HFFc6 (cell line): ENCODE data around the gene CNEP1R1. TPM values are rescaled to one million over a fixed set of nuclear protein-coding genes. Genes with fewer than 3 reads are reported as not detected.

Source experiments
- DNase-seq: peaks from one replicate; pipeline ENCODE4 v3.0.0-alpha.2; 2018
- H3K27ac Mint-ChIP-seq: 2 replicates; pipeline ENCODE4 v1.8.0; 2020; ENCODE audit warnings: mild to moderate bottlenecking, mixed read lengths
- H3K27me3 Mint-ChIP-seq: 2 replicates; pipeline ENCODE4 v1.8.0; 2021; ENCODE audit warnings: mild to moderate bottlenecking, moderate library complexity, mixed read lengths; ENCODE audit not compliant: insufficient read depth
- H3K36me3 Mint-ChIP-seq: 2 replicates; pipeline ENCODE4 v1.8.0; 2021; ENCODE audit warnings: low read depth, mixed read lengths
- H3K4me1 Mint-ChIP-seq: 2 replicates; pipeline ENCODE4 v1.8.0; 2020; ENCODE audit warnings: low read depth, mixed read lengths
- H3K4me3 Mint-ChIP-seq: 2 replicates; pipeline ENCODE4 v1.8.0; 2020; ENCODE audit warnings: mild to moderate bottlenecking, moderate library complexity, mixed read lengths
- H3K9me3 Mint-ChIP-seq: 2 replicates; pipeline ENCODE4 v1.8.0; 2020; ENCODE audit warnings: mild to moderate bottlenecking, mixed read lengths
- CTCF ChIP-seq: fragments of 200-600 bp; sonication (generic); IDR thresholded peaks from 2 replicates; pipeline ENCODE4 v1.5.0; 2021; ENCODE audit warnings: antibody characterized with exemption, mild to moderate bottlenecking
- total RNA-seq, 6 experiments: library from RNA; stranded (reverse); fragmentation: NEBNext Ultra II Directional; extraction: Animal tissue kit (Norgen Biotek cat#: 25700); gene quantifications; 2 replicates in 1 of 6; 3 replicates in 5 of 6; pipeline ENCODE4 v1.2.3, GENCODE V29; 2021

The CNEP1R1 gene
- total RNA-seq, 6 experiments from 2014 or later, result 22.7 to 28.1 (median 24.2) TPM

DNA sequence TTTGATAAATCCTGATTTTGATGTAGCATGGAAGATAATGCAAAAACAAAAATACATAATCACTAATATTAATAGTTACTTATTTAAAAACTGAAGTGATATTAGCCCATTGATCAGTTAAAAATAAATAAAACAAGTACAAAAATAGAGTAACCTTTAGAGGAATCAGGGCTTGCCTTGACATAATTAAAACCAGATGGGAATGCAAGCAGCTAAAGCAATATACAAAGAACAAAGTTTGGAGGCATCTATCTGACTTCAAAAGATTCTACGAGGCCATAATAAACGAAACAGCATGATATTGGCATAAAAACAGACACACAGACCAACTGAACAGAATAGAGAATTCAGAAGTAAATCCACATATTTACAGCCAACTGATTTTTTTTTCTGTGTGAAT is 25.8 kb downstream of the CNEP1R1 start:
- Mint-ChIP-seq H3K9me3 (no peaks in the 10 kb centered on the region; the same call in 1 of the 2 replicates), H3K4me3 (no peak overlapping the region), H3K36me3 (no peaks in the 10 kb centered on the region), H3K27me3 (no peaks in the 10 kb centered on the region; the same call in 1 of the 2 replicates), H3K4me1 (peaks cover 5% of the 10 kb centered on the region; the same call in 1 of the 2 replicates), H3K27ac (no peak overlapping the region)
- DNase-seq, result peak; percentile 19
- no peak for TF ChIP-seq CTCF

DNA sequence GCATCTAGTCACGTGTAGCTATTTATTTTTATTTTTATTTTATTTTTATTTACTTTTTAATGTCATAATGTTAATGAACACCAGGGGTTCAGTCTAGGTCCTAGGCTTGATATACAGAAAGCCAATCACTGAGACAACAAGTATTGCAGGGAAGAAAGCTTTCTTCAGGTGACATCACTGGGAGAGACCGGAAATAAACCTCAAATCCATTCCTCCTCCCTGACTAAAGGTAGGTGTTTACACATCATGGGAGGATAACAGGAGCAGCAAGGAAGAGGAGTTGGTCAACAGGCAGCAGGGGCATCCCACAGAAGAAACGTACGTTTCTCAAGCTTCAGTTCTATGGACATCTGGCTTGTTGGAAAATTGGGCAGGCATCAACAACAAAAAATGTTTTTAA is 31.2 kb downstream of the CNEP1R1 start:
- Mint-ChIP-seq H3K27ac (no peak overlapping the region), H3K9me3 (peaks cover 7% of the 10 kb centered on the region), H3K4me3 (no peak overlapping the region), H3K4me1 (no peaks in the 10 kb centered on the region; the same call in 1 of the 2 replicates), H3K36me3 (0 out of 2 replicates have a peak, but pooled peaks cover 4% of the 10 kb centered on the region), H3K27me3 (peaks cover 7% of the 10 kb centered on the region)
- TF ChIP-seq CTCF, result peak; percentile 15; the same call in 1 of the 2 replicates
- DNase-seq, result no peak

DNA sequence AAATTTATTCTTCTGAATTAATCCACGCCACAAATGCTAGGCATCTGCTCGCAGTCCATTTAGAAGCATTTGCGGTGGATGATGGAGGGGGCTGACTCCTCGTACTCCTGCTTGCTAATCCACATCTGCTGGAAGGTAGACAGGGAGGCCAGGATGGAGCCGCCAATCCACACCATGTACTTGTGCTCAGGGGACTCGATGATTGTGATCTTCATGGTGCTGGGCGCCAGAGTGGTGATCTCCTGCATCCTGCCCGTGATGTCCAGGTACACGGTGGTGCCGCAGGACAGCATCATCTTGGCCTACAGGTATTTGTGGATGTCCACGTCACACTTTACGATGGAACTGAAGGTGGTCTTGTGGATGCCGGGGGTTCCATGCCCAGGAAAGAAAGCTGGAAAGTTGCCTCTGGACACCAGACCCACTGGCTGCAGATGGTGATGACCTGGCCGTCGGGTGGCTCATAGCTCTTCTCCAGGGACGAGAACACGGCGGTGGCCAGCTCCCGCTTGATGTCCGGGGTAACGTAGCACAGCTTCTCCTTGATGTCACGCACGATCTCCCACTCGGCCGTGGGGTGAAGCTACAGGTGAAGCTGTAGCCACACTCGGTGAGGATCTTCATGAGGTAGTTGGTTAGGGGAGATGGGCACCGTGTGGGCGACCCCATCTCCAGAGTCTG is 33.2 kb downstream of the CNEP1R1 start:
- H3K36me3 Mint-ChIP-seq, result 0 out of 2 replicates have a peak, but pooled peaks cover 4% of the 10 kb centered on the region
- no peak for TF ChIP-seq CTCF
- peaks cover 7% of the 10 kb centered on the region for H3K9me3 Mint-ChIP-seq
- no peaks in the 10 kb centered on the region; the same call in 1 of the 2 replicates for H3K4me1 Mint-ChIP-seq
- DNase-seq, result no peak
- peaks cover 7% of the 10 kb centered on the region for H3K27me3 Mint-ChIP-seq
- no peak overlapping the region for H3K27ac Mint-ChIP-seq
- H3K4me3 Mint-ChIP-seq, result no peak overlapping the region

- Mint-ChIP-seq H3K27me3 (peaks cover 7% of the 10 kb centered on the region), H3K4me3 (no peak overlapping the region), H3K9me3 (peaks cover 7% of the 10 kb centered on the region), H3K27ac (no peak overlapping the region), H3K36me3 (0 out of 2 replicates have a peak, but pooled peaks cover 4% of the 10 kb centered on the region), H3K4me1 (no peaks in the 10 kb centered on the region; the same call in 1 of the 2 replicates)
- DNase-seq, result no peak
- no peak for TF ChIP-seq CTCF
Measured at GRCh38 chr16:50059111-50059510, 34.1 kb downstream of the CNEP1R1 start.

DNA sequence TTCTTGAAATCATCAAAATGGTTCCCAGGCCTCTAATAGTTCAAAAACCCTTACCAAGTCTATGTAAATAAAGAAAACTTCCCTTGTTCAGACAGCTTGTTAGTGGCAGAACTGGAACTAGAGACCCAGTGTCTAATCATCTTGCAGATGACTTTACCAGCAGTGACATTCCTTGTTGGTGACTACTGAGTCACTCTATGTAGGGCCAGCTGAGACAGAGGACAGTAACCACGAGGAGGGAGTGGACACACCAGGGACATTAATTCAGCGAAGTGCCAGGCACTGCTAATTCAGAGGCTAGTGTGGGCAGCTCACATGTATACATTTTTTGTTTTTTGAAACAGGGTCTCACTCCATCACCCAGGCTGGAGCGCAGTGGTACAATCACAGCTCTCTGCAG is 34.6 kb downstream of the CNEP1R1 start:
- no peak for TF ChIP-seq CTCF
- Mint-ChIP-seq H3K36me3 (0 out of 2 replicates have a peak, but pooled peaks cover 4% of the 10 kb centered on the region), H3K4me3 (no peak overlapping the region), H3K27ac (no peak overlapping the region), H3K27me3 (peaks cover 7% of the 10 kb centered on the region), H3K9me3 (peaks cover 7% of the 10 kb centered on the region), H3K4me1 (no peaks in the 10 kb centered on the region; the same call in 1 of the 2 replicates)
- DNase-seq, result no peak
